ENCODE data around the gene FBXO5.

- TF ChIP-seq, protein P1, sequence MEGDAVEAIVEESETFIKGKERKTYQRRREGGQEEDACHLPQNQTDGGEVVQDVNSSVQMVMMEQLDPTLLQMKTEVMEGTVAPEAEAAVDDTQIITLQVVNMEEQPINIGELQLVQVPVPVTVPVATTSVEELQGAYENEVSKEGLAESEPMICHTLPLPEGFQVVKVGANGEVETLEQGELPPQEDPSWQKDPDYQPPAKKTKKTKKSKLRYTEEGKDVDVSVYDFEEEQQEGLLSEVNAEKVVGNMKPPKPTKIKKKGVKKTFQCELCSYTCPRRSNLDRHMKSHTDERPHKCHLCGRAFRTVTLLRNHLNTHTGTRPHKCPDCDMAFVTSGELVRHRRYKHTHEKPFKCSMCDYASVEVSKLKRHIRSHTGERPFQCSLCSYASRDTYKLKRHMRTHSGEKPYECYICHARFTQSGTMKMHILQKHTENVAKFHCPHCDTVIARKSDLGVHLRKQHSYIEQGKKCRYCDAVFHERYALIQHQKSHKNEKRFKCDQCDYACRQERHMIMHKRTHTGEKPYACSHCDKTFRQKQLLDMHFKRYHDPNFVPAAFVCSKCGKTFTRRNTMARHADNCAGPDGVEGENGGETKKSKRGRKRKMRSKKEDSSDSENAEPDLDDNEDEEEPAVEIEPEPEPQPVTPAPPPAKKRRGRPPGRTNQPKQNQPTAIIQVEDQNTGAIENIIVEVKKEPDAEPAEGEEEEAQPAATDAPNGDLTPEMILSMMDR (conservative IDR thresholded peaks at IDR 0.05; ENCODE audit: low read depth in 2 of 2), result no peak
- TF ChIP-seq EZH2 (IDR thresholded peaks at IDR 0.05; ENCODE audit: low read depth, unreplicated experiment) (no peak), ZNF114 (CRISPR knock-in tag; IDR thresholded peaks at IDR 0.05) (no peak), POLR2AphosphoS5 (IDR thresholded peaks at IDR 0.05; ENCODE audit: low read depth) (peak; percentile 72; the same call in 1 of the 2 replicates), JUNB (IDR thresholded peaks at IDR 0.05; ENCODE audit: unreplicated experiment) (no peak), CREB1 (CRISPR knock-in tag; IDR thresholded peaks at IDR 0.05; ENCODE audit: low read depth) (no peak), REST (IDR thresholded peaks at IDR 0.05; ENCODE audit: unreplicated experiment) (no peak)
- TF ChIP-seq, protein P2, sequence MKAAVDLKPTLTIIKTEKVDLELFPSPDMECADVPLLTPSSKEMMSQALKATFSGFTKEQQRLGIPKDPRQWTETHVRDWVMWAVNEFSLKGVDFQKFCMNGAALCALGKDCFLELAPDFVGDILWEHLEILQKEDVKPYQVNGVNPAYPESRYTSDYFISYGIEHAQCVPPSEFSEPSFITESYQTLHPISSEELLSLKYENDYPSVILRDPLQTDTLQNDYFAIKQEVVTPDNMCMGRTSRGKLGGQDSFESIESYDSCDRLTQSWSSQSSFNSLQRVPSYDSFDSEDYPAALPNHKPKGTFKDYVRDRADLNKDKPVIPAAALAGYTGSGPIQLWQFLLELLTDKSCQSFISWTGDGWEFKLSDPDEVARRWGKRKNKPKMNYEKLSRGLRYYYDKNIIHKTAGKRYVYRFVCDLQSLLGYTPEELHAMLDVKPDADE (IDR thresholded peaks at IDR 0.05), result no peak
Measured at GRCh38 chr6:152983637-152984512, 1.0 kb upstream of the FBXO5 start.
